Adrenal gland (tissue), 5 donors: ENCODE data around the gene DUSP16.

Source experiments
- POLR2A ChIP-seq, 2 donors: fragments of 450-650 bp; IDR thresholded peaks; one replicate each; pipeline ENCODE4 v1.6.1; 2017; ENCODE audit warnings: antibody characterized with exemption in 2 of 2, mild to moderate bottlenecking in 2 of 2, moderate library complexity in 1 of 2
- TF ChIP-seq, protein P1 (sequence below), 6 experiments: fragments of 450-650 bp in 4 of 6; fragments of 200-600 bp in 2 of 6; sonication (generic) in 1 of 6; IDR thresholded peaks; 1 replicate in 5 of 6; 2 replicates in 1 of 6; pipeline versions ENCODE4 v1.5.1 to v1.8.0; 2016 to 2021; ENCODE audit warnings: antibody characterized with exemption in 6 of 6, mild to moderate bottlenecking in 2 of 6, moderate library complexity in 1 of 6
- donor health status: DM: no; HTN: no; CAD: no.

DNA sequence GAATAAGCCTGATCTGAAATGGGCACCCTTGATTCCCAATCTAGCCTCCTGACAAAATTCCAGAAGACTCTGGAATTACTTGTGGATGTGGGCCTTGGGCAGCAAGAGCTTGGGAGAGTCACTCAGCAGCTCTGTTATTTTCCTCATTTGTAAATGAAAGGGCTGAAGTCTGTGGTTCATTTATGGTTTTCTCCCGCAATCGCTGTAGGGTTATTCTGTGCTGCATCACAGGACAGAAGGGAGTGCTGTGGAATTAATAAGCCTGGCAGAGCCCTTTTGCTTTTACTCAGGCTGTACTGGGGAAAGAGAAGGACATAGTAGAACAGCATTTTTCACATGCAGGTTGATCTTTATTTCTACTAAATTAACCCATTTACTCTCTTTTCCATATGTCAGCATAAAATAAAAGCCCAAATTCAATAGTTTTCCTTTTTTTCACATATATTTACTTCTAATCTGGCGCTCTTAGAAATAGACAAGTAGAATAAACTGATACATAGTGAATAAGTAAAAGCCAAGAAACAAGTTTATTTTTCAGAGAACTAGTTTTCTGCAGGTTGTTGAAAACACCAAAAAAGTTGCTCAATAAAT, 49.2 kb downstream of the DUSP16 start:
- TF ChIP-seq, protein P1, sequence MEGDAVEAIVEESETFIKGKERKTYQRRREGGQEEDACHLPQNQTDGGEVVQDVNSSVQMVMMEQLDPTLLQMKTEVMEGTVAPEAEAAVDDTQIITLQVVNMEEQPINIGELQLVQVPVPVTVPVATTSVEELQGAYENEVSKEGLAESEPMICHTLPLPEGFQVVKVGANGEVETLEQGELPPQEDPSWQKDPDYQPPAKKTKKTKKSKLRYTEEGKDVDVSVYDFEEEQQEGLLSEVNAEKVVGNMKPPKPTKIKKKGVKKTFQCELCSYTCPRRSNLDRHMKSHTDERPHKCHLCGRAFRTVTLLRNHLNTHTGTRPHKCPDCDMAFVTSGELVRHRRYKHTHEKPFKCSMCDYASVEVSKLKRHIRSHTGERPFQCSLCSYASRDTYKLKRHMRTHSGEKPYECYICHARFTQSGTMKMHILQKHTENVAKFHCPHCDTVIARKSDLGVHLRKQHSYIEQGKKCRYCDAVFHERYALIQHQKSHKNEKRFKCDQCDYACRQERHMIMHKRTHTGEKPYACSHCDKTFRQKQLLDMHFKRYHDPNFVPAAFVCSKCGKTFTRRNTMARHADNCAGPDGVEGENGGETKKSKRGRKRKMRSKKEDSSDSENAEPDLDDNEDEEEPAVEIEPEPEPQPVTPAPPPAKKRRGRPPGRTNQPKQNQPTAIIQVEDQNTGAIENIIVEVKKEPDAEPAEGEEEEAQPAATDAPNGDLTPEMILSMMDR (IDR thresholded peaks at IDR 0.05): no peak
- TF ChIP-seq POLR2A (IDR thresholded peaks at IDR 0.05): no peak
